Skin epidermis (tissue), 12 donors: ENCODE measurements around the gene RAD50.
"Not testable (repeated sequence)": the region's sequence is repeated elsewhere in the genome, so short reads cannot be mapped to it uniquely, and the experiment has no call there.

ENCODE experiments used
- H3K27ac ChIP-seq, 21 experiments: fragments of 200-600 bp; sonication (generic) in 11 of 21; one replicate each; pipeline ENCODE4 v1.5.0; 2020; ENCODE audit warnings: mild to moderate bottlenecking in 3 of 21, inconsistent platforms in 2 of 21, moderate library complexity in 2 of 21
- H3K4me3 ChIP-seq, 7 experiments: fragments of 200-600 bp; sonication (generic) in 2 of 7; one replicate each; pipeline ENCODE4 v1.5.0; 2020; ENCODE audit warnings: inconsistent platforms in 2 of 7, mild to moderate bottlenecking in 2 of 7, moderate library complexity in 1 of 7

RAD50 gene

GRCh38 chr5:132556763-132557477 lies at the start of gene RAD50:
Gene RAD50, plus strand, starts transcription at chr5:132556977. Its CDS starts 348 bp downstream, at chr5:132557325.
- H3K4me3 ChIP-seq, result peak within 1 kb of the TSS; percentile 61 to 93 (median 77)

DNA sequence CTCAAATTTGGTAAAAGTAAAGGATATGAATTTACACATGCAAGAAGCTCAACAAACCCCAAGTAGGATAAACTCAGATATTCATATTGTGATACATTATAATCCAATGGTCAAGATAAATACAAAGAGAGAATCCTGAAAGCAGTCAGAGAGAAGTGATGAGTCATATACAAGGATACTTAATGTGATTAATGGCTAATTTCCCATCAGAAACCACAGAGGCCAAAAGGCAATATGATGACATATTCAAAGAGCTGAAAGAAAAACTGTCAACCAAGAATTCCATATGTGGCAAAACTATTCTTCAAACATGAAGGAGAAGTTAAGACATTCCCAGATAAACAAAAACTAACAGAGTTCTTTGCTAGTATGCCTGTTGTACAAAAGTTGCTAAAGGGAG lies 46.7 kb upstream of the RAD50 start:
- Histone ChIP-seq H3K4me3 (no peak overlapping the region), H3K27ac (no peak overlapping the region)

More at GRCh38 chr5:132556763-132557477, at the start of gene RAD50:
- H3K27ac ChIP-seq, result peak within 1 kb of the TSS in 20 of 21 experiments; percentile 54 to 95 (median 89)

GRCh38 chr5:132513618-132514336 lies 43.0 kb upstream of the RAD50 start:
- H3K4me3 ChIP-seq, H3K27ac ChIP-seq: not testable (repeated sequence)

GRCh38 chr5:132522067-132522466 lies 34.7 kb upstream of the RAD50 start:
- H3K4me3 ChIP-seq, H3K27ac ChIP-seq: not testable (repeated sequence)

DNA sequence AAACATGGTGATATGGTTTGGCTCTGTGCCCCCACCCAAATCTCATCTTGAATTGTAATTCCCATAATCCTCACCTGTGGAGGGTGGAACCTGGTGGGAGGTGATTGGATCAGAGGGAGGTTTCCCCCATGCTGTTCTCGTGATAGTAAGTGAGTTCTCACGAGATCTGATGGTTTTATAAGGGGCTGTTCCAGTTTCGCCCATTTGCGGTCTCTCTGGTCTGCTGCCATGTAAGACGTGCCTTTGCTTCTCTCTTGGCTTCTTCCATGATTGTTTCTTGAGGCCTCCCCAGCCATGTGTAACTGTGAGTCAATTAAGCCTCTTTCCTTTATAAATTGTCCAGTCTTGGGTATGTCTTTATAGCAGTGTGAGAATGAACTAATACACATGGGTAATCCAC lies 31.9 kb upstream of the RAD50 start:
- H3K27ac ChIP-seq, H3K4me3 ChIP-seq: not testable (repeated sequence)

DNA sequence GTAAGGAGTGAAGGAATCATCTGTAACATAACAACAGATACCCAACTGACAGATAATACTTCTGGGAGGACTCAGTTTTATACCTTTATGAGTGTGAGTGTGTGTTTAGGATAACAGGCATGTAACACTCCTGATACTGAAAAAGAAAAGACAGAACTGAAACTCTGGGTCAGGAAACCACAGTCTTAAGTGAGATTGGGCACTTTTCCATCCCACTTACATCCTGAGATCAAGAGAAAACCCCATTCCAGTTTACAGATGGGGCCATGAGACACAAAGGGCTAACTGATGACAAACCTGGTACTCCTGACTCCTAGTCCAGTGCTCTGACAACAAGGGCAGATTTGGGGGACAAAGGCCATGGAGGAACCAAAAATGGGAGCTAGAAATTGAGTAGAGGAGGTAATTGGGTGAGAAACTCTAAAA lies 31.5 kb upstream of the RAD50 start:
- no peak overlapping the region for H3K4me3 ChIP-seq
- no peak overlapping the region for H3K27ac ChIP-seq

DNA sequence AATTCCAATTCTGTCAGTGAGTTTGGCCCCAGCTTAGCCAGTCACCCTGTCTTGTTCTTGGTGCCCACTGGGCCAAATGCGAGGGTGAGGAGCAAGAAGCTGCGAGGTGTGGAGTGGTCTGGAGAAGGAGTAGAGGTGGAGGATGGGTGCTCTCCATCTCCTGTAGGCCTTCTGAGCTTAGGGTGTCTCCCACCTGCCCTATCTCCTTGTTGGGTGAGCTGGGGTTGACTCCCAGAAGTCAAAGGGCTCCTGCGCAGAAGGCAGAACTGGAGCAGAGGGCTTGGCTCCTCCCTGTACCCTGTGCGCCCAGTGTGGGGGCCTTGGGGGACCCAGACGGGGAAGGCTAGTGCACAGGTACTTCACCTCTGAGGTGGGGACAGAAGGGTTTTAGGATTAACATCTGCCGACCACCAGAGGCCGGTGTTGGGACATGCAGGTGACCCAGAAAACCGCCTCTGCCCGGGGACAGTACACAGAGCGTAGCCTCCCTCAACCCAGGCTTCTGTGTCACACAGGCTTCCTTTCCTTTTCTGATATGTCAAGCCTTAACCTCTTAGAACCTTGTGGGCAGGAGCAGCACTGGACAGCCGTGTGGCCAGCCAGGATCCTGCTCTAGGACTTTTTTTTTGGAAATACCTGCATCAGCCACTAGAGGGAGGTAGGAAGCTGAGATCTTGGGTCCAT lies 30.3 kb upstream of the RAD50 start:
- Histone ChIP-seq H3K27ac (no peak overlapping the region), H3K4me3 (no peak overlapping the region)

DNA sequence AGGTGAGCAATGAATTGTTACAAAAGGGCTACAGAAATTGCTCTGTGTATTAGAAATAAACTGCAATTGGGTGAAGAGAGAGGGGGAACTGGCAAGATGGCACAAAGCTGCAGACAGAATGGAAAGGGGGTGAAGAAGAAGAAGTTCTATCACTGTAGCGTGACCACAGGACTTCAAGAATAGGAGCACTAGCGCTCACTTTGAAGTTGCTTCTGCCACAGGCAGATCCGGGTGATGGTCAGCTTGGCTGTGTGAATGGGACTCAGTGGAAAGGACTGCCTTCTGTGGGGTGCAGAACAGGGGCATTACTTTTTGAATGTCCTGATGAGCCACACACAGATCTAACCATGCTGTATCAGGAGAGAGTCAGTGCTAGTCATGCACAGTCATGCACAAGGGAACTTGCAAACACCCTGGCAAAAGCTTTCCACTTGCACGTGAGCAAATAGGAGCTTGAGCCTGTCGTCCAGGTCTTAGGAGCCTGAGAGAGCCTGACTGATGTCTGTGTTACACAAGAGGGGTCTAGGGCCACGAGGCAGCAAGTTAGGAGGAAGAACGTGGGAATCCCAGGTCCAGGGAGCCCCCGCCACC lies 29.7 kb upstream of the RAD50 start:
- no peak overlapping the region for H3K4me3 ChIP-seq
- no peak overlapping the region for H3K27ac ChIP-seq

DNA sequence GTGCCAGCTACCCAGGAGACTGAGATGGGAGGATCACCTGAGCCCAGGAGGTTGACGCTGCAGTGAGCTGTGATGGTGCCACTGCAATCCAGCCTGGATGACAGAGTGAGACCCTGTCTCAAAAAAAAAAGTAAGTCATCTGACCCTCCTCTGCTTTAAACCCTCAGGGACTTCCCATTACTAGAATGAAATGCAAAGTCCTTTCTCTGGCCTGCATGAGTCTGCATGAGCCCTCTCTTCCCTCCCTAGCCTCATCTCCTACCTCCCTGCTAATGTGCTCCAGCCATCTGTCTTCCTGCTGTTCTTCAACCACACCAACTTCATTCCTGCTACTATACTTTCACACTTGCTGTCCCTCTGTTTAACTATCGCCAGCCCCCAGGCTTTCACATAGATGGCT lies 28.8 kb upstream of the RAD50 start:
- Histone ChIP-seq H3K27ac (no peak overlapping the region), H3K4me3 (no peak overlapping the region)

DNA sequence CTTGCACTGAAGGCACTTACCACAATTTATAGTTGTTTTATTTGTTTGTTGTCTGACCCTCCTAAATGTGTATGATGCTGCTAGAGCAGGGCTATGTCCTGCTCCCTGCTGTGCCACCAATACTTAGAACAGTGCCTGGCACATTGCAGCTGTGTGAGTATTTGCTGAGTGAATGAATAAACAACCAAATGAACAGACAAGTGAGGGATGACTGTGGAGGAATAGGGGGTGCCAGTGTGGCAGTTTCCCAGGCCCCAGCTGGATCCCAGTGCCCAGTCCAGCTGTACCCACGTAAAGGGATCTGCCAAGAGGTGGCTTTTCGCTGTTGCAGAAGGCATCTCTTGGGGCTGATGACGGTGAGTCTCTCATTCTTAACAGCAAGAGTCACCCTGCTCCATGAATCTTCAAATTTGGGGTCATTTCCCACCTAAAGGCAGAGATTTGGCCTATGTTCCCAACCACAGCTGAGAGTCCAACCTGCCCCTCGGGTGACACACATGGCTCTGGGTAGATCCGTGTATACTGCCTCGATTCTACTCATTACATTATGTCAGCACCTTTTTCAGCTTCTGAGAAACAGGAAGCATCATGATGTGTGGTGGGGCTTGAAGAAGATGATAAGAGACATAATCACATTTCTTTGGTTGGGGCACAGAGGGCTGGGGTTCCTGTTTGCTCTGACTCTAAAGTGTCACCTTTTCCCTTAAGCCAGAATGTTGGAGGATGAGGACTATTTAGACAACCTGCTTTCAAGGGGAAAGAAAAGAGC lies 27.7 kb upstream of the RAD50 start:
- no peak overlapping the region for H3K27ac ChIP-seq
- H3K4me3 ChIP-seq, result no peak overlapping the region

- no peak overlapping the region for H3K4me3 ChIP-seq
- H3K27ac ChIP-seq, result no peak overlapping the region
These were observed 25.8 kb upstream of the RAD50 start for GRCh38 chr5:132530946-132531345.

DNA sequence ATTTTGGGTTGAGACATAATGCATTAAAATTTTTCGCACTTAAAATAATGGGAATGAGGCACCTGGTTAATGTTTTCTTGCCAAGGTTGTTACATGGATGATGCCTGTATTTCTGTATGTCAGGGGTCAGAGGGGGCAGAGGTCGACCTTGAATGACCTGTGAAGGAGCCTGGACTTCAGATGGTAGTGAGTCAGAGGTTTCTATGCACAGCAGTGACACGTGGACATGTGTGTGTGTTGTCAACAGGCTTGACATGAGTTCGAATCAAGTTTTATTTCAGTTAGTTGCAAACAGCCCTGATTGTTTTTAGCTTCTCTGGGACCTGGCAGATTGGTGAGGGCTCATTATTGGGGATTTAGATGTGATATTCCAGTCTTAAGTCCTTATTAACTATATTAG lies 17.1 kb upstream of the RAD50 start:
- Histone ChIP-seq H3K4me3 (no peak overlapping the region), H3K27ac (no peak overlapping the region)

DNA sequence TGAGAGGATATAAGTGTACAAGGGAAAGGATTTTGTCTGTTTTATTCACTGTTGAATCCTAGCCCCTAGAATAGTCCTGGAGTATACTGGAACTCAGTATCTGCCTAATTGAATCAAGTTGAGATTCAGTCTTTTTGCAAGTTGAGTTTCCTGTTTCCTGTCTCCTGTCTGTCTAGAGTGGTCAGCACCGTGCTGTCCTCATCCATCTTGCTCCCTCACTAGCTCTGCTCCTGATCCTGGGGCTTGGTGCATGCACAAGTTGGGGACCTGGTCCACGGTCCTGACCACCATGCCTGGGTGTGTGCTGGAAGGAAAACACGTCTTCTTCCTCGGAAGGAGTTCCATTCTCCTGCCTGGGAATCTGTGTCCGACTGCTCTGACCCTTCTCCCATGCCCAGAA lies 16.6 kb upstream of the RAD50 start:
- H3K27ac ChIP-seq, result no peak overlapping the region

DNA sequence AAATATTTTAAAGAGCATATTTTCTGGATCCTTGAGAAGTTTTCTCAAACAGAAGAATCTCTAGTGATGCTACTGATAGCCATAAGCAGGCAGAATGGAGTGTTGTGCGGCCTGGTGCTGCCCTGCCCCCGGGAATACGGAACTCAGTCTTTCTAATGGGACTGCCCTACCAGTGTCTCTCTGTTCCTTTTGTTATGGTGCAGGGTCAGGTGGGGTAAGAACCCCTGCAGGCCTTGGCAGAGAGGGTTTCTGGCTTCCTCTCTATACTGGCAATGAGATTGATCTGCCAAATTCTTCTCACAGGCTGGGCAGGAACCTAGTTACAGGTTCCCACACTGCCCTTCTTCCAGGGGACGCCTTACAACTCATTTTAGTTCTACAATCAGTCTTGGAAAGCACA lies 16.0 kb upstream of the RAD50 start:
- no peak overlapping the region for H3K27ac ChIP-seq
- no peak overlapping the region for H3K4me3 ChIP-seq

More for the DNA sequence above, 16.6 kb upstream of the RAD50 start:
- no peak overlapping the region for H3K4me3 ChIP-seq

DNA sequence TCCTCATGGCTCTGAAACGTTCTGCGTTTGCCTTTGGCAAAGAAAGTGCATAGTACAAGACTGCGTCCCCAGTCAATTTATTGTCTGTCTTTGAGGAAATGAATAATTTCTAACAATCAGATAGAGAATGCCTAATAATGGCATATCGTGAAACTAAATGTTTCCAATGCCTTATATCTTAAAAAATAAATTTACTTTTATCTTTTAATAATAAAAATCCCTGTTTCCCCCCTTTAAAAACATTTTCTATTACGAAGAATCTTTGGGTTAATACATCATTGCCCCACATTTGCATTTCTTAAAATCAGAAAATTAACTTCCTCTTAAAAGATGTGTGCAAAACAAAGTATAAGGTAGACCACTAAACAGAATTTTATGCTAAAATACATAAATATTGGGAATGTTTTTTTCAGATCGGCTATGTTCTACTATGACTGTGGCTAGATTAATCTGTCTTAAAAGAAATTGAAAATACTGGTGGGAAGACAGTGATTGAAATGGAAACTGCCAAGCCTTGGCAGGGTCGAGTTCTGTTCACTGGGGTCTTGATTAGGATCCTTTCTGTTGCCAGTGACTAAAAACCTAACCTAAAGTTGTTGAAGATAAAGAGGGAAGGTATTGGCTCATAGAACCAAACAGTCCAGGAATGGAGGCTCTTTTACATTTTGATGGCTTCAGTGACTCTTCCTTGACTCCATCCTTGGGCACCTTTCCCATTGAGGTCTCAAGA lies 13.1 kb upstream of the RAD50 start, which contains the start of gene IL5:
IL5 (minus strand) TSS at position 51 of the 730 bp plus-strand sequence; CDS start at position 7, 44 bp downstream.
- no peak within 1 kb of the TSS for H3K27ac ChIP-seq

DNA sequence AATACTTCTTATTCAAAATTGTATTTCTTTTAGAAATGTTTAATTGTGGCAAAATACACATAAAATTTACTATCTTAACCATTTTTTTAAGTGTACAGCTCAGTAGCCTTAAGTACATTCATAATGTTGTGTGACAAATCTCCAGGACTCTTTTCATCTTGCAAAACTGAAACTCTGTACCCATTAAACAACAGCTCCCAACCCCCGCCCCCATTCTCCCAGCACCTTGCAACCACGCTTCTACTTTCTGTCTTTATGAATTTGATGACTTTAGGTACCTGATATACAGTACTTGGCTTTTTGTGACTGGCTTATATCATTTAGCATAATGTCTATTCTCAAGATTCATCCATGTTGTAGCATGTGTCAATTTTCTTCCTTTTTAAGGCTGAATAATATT lies 10.7 kb upstream of the RAD50 start:
- H3K4me3 ChIP-seq, result no peak overlapping the region
- H3K27ac ChIP-seq, result no peak overlapping the region

More for the DNA sequence above, 13.1 kb upstream of the RAD50 start, which contains the start of gene IL5:
- no peak within 1 kb of the TSS for H3K4me3 ChIP-seq

DNA sequence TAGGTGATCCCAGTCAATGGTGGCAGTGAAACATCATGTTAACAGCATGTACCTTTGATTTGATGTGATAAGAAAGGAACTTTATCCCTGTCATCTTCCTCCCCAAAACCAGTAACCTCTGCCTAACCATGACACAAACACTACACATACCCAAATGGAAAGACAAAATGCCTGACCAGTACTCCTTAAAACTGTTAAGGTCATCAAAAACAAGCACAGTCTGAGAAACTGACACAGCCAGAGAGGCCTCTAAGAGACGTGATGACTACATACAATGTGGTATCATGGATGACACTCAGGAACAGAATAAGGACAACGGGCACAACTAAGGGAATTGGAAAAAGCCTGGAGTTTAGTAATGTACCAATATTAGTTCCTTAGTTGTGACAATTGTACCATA lies 9.5 kb upstream of the RAD50 start:
- no peak overlapping the region for H3K4me3 ChIP-seq

DNA sequence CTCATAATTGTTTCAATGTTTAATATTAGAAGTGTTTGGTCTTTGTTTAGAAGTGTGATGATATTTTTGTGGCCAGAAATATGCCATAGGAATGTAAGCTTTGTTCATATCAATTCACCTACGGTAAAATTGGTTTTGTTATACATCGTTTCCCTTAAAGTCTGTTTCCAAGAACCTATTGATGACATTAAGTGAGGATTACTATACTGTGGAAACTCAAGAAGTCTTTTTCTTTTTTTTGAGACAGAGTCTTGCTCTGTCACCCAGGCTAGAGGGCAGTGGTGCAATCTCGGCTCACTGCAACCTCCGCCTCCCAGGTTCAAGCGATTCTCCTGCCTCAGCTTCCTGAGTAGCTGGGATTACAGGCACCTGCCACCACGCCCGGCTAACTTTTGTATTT lies 7.9 kb upstream of the RAD50 start:
- H3K27ac ChIP-seq, H3K4me3 ChIP-seq: not testable (repeated sequence)

More for the DNA sequence above, 9.5 kb upstream of the RAD50 start:
- no peak overlapping the region for H3K27ac ChIP-seq

- H3K27ac ChIP-seq, result no peak overlapping the region
These were observed 7.2 kb upstream of the RAD50 start for GRCh38 chr5:132549576-132549975.

More at GRCh38 chr5:132549576-132549975, 7.2 kb upstream of the RAD50 start:
- H3K4me3 ChIP-seq, result no peak overlapping the region
